GM18861 (cell line): Measurements from ENCODE around the gene RPS15.
"Not testable (repeated sequence)": the region's sequence is repeated elsewhere in the genome, so short reads cannot be mapped to it uniquely, and the experiment has no call there.

Experiments used
- ATAC-seq: cut with Tn5 transposase; IDR thresholded peaks from one replicate; pipeline ENCODE4 v1.9.1; 2021; ENCODE audit not compliant: unreplicated experiment

Gene RPS15

DNA sequence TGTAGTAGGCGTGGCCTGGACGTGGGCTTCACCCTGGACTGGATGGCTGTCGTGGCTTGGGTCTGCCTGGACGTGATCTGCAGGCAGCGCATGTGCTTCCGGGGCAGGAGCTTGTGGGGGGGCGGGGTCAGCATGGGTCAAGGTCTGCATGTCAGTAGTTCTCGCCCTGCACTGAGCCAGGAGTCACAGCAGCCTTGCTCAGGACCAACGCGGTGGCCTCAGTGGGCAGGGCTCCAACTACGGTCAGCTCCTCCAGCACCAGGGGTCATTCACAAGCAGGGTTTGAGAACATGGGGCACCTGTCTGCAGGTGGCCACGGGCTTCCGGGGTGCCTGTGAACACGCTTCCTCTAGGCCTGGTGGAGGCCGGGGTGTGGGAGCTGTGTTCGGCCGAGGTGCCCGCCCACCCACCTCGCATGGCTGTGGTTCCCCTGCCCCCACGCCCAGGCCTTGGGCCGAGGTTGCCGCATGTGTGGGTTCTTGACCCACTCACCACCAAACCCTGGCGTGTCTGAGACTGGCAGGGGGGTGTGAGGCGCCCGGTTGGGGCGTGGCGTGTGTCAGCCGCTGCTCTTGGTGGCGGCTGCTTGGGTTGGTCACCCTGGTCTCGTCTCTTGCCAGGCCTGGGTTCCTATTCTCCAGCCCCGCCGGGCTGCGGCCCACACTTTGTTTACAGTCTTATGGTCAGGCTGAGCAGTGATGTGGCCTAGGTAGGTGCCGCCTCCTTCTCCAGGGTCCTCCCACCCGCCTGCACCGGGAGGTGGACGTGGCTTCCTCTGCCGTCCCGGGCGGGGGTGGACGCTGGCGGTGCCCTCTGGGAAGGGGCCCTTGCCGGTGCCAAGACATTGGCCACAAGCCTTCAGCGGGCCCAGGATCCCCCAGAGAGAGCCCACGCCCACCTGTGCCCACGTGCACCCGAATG is 4.8 kb upstream of the RPS15 start:
- ATAC-seq, result no peak

- no peak for ATAC-seq
These were observed 4.2 kb upstream of the RPS15 start for GRCh38 chr19:1434040-1434366.

GRCh38 chr19:1434577-1435060 is 3.6 kb upstream of the RPS15 start:
- ATAC-seq, result no peak

GRCh38 chr19:1435378-1435989 is 2.7 kb upstream of the RPS15 start:
- ATAC-seq, result no peak

- ATAC-seq, result no peak
These were observed 587 bp upstream of the RPS15 start for GRCh38 chr19:1437609-1438008.

DNA sequence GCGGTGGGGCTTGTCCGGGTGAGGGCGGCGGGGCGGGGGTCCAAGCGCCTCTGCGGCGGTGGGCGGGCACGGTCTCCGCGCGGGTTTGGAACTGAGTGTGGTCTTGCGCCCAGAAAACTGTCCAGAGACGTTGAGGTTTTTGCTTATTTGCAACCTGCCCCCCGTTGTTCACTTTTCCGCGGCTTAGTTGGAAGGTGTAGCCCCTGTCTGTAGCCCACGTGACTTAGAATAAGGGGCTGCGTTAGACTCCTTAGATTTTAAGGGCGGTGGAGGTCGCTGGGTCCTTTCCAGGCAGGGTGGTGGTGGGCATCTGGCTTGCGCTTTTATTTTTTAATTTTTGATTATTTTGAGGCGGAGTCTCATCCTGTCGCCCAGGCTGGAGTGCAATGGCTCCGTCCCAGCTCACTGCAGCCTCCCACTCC is 748 bp downstream of the RPS15 start:
- no peak for ATAC-seq

DNA sequence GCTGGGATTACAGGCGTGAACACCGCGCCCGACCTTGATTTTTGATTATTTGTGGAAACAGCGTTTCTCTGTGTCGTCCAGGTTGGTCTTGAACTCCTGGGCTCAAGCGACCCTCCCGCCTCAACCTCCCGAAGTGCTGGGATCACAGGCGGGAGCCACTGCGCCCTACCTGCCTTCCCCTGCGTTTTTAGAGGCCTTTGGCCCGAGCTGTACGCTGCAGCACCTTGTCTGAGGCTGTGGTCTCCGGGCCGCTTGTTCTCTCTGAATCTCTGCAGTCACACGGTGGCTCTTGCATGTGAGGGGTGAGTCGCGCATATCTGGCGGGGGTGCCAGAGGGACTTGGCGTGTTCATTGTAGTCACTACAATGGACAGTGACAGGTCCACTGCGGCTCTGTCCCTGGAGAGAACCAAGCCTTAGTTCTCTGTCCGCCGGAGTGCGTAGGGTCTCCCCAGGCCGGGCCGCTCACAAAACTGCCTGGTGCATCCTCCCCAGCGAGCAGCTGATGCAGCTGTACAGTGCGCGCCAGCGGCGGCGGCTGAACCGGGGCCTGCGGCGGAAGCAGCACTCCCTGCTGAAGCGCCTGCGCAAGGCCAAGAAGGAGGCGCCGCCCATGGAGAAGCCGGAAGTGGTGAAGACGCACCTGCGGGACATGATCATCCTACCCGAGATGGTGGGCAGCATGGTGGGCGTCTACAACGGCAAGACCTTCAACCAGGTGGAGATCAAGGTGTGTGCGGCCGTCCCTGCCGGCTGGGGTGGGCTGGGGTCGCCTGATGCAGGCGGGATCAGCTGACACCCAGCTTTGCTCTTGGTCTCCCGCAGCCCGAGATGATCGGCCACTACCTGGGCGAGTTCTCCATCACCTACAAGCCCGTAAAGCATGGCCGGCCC is 1.6 kb downstream of the RPS15 start:
- not testable (repeated sequence) for ATAC-seq

- ATAC-seq, result no peak
These were observed 2.2 kb downstream of the RPS15 start for GRCh38 chr19:1440418-1440801.

GRCh38 chr19:1441022-1441426 is 2.8 kb downstream of the RPS15 start:
- no peak for ATAC-seq

DNA sequence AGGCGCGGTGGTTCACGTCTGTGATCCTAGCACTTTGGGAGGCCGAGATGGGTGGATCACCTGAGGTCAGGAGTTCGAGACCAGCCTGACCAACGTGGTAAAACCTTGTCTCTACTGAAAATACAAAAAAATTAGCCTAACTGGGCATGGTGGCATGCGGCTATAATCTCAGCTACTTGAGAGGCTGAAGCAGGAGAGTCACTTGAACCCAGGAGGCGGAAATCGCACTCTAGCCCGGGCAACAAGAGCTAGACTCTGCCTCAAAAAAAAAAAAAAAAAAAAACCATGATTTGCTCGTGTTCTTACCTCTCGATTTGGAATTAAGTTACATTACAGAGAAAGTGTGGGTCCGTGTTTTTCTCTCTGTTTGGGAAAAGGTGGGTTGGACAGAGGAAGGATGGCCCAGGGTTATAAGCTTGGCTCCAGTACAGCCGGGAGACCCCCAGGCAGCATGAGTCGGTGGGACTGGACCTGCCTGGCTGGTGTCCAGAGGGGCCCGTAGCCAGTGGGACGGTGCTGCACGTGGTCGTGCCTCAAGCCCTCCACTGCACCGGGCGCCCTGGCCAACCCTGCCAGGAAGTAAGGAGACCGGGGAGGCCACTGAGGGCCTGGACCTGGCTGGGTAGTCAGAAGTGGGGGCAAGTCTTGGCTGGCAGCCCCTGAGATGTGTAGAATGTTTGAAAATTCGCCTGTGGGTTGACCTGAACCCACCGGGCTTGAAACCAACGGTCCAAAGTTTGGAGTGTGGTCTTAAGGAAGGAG is 3.7 kb downstream of the RPS15 start:
- no peak for ATAC-seq

GRCh38 chr19:1445185-1445931 is 7.2 kb downstream of the RPS15 start:
- no peak for ATAC-seq

DNA sequence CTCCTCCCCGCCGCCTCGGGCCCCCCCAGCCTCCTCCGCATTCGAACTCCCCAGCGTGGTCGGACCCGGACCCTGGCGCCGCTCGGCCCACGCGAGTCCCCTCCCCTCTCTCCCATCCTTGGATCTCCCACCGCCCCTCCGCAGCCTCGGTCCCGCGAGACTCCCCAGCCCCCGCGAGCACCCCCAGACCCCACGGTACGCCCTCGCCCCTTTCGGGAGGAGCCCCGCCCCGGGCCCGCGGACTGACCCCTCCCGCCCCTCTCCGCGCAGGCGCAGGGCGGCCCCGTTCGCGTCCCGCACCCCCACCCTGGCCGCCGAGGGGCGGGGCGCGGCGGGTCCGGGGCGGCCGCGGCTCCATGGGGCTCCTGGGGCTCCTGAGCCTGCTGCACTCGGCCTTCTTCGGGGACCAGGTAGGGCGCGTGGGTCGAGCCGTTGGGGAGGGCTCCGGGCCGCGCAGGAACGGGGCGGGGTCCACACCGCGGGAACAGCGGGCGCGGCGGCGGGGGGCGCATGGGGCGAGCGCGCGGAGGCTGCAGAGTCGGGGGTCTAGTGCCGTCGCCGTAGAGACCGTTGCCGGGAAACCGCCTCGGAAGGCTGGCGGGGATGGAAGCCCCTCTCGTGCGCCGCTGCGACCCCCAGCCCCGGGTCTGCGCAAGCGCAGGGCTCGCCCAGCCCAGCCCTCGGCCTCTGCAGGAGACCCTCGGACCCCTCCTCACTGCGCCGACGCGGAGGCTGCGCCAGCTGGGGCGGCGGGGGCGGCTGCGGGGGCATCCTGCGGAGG is 7.9 kb downstream of the RPS15 start:
- ATAC-seq, result no peak

DNA sequence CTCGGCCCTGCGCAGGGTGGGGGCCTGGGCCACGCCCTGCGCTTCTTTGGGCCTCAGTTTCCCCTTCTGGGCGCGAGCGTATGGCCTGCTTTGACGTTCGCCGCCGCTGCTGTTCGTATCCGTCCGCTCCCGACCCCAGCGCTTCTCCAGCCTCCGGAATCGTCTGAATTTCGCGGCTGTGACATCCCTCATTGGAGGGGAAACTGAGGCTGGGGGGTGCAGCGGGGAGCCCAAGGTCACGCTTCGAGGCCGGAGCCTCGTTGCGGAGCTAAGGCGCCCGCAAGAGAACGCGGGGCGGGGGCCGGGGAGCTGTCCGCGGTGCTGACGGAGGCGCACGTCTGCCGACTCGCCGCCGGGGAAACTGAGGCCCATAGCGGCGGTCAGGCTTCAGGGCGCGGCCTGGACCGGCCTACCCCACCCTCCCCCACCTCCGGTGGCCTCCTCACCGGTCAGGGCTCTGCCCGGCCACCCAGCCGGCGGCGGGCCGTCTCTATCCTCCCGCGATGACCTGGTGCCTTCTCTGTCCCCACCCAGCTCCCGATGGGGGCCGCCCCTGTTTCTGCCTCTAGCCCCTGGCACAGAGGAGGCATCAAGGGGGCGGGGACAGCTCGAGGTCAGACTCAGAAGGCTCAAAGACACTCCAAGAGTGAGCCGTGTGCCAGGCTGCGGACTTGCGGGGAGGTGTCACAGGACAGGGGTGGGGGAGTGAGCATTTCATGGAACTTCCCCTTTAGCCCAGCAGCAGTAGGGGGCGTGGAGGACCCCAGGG is 8.7 kb downstream of the RPS15 start:
- no peak for ATAC-seq

- ATAC-seq, result no peak
These were observed 9.3 kb downstream of the RPS15 start for GRCh38 chr19:1447504-1447903.

- ATAC-seq, result no peak
These were observed 9.7 kb downstream of the RPS15 start for GRCh38 chr19:1447944-1448343.

DNA sequence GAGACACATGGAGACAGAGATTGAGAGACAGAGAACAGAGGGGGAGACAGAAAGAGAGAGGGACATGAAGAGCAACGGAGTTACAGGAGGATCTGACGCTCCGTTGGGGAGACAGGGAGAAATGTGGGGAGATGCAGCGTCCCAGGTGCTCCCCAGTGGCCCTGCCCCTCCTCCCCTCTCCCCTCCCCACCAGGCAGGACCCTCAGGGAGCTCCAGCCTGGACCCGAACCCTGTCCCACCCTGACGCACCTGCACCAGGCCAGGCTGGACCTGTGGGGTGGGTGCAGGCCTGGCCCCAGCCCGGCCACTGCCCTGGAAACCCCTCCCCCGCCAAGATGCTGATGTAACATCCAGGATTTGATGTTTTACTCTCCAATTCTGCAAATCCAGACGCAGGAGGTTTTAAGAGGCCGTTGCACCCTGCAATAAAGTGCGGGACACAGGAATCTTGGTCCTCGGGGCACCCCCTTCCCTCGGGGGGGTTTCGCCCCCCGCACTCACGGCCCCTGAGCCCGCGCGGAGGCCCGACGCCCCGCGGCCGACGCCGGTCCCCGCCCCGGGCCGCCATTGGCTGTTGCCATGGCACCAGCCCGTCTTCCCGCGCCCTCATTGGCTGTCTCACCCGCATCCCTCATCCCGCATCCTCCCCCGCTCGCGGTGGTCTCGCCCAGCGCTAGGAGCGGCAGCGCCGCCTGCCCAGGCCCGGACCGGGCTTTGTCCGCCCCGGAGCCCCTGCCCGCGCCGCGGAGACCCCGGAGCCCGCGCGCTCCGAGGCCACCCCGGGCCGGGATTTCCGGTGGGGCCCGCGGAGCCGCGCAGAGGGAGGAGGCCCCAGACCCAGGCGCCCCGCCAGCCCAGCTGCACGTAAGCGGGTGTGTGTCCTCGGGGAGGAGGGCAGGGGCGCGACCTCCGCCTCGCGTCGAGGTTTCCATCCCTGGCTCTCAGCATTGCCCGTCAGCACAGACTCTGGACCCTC is 11.6 kb downstream of the RPS15 start, which contains the start of gene APC2:
Gene APC2, plus strand, starts transcription at position 655 of the 976 bp plus-strand sequence. CDS start 2,881 bp downstream, outside the sequence.
- ATAC-seq, result no peak
